Amniotic epithelial cell (primary cell): ENCODE measurements around the gene CDC73.
A peak's percentile ranks its signal among the peaks of the same experiment; 100 is the strongest.

Experiments used
- DNase-seq: peaks from one replicate; pipeline ENCODE4 v3.0.0-alpha.2; 2010; ENCODE audit warnings: low read depth

Gene CDC73

DNA sequence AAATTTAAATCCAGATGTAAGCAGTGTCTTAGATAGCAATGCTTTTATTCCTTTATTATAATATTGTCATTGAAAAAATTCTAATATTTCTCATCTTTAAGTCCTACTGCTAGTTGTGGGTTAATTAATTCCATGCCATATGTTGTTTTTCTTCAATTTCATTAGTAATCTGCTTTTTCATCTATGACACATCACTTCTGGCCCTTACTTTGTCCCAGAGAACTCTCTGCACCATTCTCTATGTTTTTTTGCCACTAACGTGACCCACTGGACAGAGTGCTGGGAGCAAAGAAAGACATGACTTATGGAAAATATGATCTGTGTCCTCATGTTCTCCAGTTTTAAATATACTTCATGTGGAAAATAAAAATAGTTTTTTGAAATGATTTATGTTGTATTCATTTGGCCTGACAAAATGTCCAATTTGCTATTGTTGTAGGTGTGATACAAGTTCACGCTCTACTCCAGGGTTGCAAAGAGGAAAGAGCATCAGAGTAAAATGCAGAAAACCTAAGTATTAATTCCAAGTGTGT is 166.8 kb downstream of the CDC73 start:
- peak; percentile 6 for DNase-seq

- no peak for DNase-seq
Measured at GRCh38 chr1:193293726-193294125, 171.9 kb downstream of the CDC73 start.

GRCh38 chr1:193299038-193299437 is 177.2 kb downstream of the CDC73 start:
- DNase-seq, result no peak

DNA sequence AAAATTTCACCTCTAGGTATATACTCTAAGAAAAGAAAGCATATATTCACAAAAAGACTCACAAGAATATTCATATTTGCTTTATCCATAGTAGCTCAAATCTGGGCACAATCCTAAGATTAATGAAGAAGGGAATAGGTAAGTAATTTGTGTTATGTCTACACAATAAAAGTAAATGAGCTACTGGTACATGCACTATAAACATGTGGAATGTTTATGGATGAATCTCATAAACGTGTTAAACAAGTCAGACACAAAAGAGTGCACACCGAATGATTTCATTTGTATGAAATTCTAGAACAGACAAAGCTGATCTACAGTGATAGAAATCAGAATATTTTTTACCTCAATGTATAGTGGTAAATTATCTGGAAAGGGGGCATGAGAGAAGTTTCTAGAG is 179.9 kb downstream of the CDC73 start:
- DNase-seq, result no peak

DNA sequence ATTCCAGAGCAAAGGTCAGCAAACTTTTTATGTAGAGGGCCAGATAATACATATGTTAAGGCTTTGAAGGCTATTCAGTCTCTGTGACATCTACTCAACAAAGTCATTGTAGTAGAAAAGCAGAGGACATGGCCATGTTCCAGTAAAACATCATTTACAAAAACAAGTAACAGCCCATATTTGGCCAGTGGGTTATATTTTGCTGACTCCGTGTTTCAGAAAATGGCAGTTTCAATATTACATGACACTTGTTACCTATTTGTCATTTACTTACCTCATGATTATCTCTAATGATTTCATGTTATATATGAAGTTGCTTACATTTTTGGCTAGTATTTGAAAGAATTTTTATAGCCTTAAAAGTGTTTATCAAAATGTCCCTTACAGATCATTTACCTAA is 182.0 kb downstream of the CDC73 start:
- no peak for DNase-seq
